H9 (cell line): ENCODE measurements around the gene ZCCHC7. TPM values are rescaled to one million over a fixed set of nuclear protein-coding genes. Genes with fewer than 3 reads are reported as not detected.

Experiments used
- DNase-seq: peaks from one replicate; pipeline ENCODE4 v3.0.0-alpha.2; 2017
- H2AFZ ChIP-seq: one replicate; pipeline ENCODE4 v1.6.1; 2013; ENCODE audit warnings: mild to moderate bottlenecking, low read length, control low read depth, moderate library complexity
- H2AK5ac ChIP-seq: 2 replicates; pipeline ENCODE4 v1.6.1; 2013; ENCODE audit warnings: low read length, control low read depth, mixed read lengths; ENCODE audit not compliant: insufficient read length
- H2BK120ac ChIP-seq: one replicate; pipeline ENCODE4 v1.6.1; 2013; ENCODE audit warnings: low read depth, mild to moderate bottlenecking, low read length, control low read depth, inconsistent platforms; ENCODE audit not compliant: poor library complexity, severe bottlenecking
- H2BK12ac ChIP-seq: 2 replicates; pipeline ENCODE4 v1.6.1; 2013; ENCODE audit warnings: low read length, control low read depth, mixed read lengths, low read depth; ENCODE audit not compliant: insufficient read length
- H2BK15ac ChIP-seq: 2 replicates; pipeline ENCODE4 v1.6.1; 2013; ENCODE audit warnings: low read depth, low read length, control low read depth
- H2BK20ac ChIP-seq: one replicate; pipeline ENCODE4 v1.6.1; 2013; ENCODE audit warnings: low read depth, mild to moderate bottlenecking, low read length, control low read depth, inconsistent platforms; ENCODE audit not compliant: poor library complexity, severe bottlenecking
- H2BK5ac ChIP-seq: 2 replicates; pipeline ENCODE4 v1.6.1; 2013; ENCODE audit warnings: low read length, control low read depth, mixed read lengths; ENCODE audit not compliant: insufficient read length
- H3K14ac ChIP-seq: 2 replicates; pipeline ENCODE4 v1.6.1; 2013; ENCODE audit warnings: low read length, control low read depth; ENCODE audit not compliant: insufficient read depth
- H3K18ac ChIP-seq: 2 replicates; pipeline ENCODE4 v1.6.1; 2013; ENCODE audit warnings: low read depth, mild to moderate bottlenecking, mixed read lengths, low read length, control low read depth; ENCODE audit not compliant: insufficient read length
- H3K23ac ChIP-seq: 2 replicates; pipeline ENCODE4 v1.6.1; 2013; ENCODE audit warnings: low read length, control low read depth, mixed read lengths, low read depth; ENCODE audit not compliant: insufficient read length
- H3K23me2 ChIP-seq: 2 replicates; pipeline ENCODE4 v1.6.1; 2013; ENCODE audit warnings: low read depth, mild to moderate bottlenecking, mixed read lengths, low read length, control low read depth; ENCODE audit not compliant: insufficient read length, poor library complexity, severe bottlenecking
- H3K27ac ChIP-seq: 2 replicates; pipeline ENCODE4 v1.5.1; 2013; ENCODE audit warnings: low read length, control low read depth, mixed read lengths, low read depth; ENCODE audit not compliant: insufficient read length
- H3K27me3 ChIP-seq: 2 replicates; pipeline ENCODE4 v1.6.1; 2013; ENCODE audit warnings: low read length, control low read depth, inconsistent platforms; ENCODE audit not compliant: insufficient read depth
- H3K4ac ChIP-seq: 2 replicates; pipeline ENCODE4 v1.6.1; 2013; ENCODE audit warnings: low read depth, mild to moderate bottlenecking, control low read depth, inconsistent platforms, low read length, moderate library complexity
- H3K4me1 ChIP-seq: 2 replicates; pipeline ENCODE4 v1.6.1; 2013; ENCODE audit warnings: low read length, control low read depth, inconsistent platforms; ENCODE audit not compliant: insufficient read depth
- H3K4me2 ChIP-seq: 2 replicates; pipeline ENCODE4 v1.6.1; 2013; ENCODE audit warnings: low read length, control low read depth, mixed read lengths; ENCODE audit not compliant: insufficient read length, insufficient read depth
- H3K56ac ChIP-seq: 2 replicates; pipeline ENCODE4 v1.6.1; 2013; ENCODE audit warnings: low read depth, mild to moderate bottlenecking, mixed read lengths, low read length, control low read depth; ENCODE audit not compliant: insufficient read length
- H3K79me1 ChIP-seq: 2 replicates; pipeline ENCODE4 v1.6.1; 2013; ENCODE audit warnings: low read depth, mild to moderate bottlenecking, moderate library complexity, low read length, control low read depth, inconsistent platforms; ENCODE audit not compliant: insufficient read depth, poor library complexity, severe bottlenecking
- H3K79me2 ChIP-seq: 2 replicates; pipeline ENCODE4 v1.6.1; 2013; ENCODE audit warnings: low read length, control low read depth, inconsistent platforms; ENCODE audit not compliant: insufficient read depth
- H3K9ac ChIP-seq: 2 replicates; pipeline ENCODE4 v1.6.1; 2013; ENCODE audit warnings: low read length, control low read depth, mixed read lengths; ENCODE audit not compliant: insufficient read length; ENCODE audit errors: extremely low read depth
- H3K9me3 ChIP-seq: one replicate; pipeline ENCODE4 v1.6.1; 2013; ENCODE audit warnings: low read depth, low read length, inconsistent platforms; ENCODE audit not compliant: control insufficient read depth
- H3T11ph ChIP-seq: one replicate; pipeline ENCODE4 v1.6.1; 2013; ENCODE audit warnings: mild to moderate bottlenecking, low read length, control low read depth, inconsistent platforms
- H4K20me1 ChIP-seq: one replicate; pipeline ENCODE4 v1.6.1; 2013; ENCODE audit not compliant: control insufficient read depth, insufficient read length, insufficient read depth
- H4K5ac ChIP-seq: 2 replicates; pipeline ENCODE4 v1.6.1; 2013; ENCODE audit warnings: low read depth, mild to moderate bottlenecking, mixed read lengths, low read length, control low read depth; ENCODE audit not compliant: insufficient read length
- H4K8ac ChIP-seq: replicated peaks from 2 replicates; pipeline ENCODE4 v1.6.1; 2013; ENCODE audit warnings: low read length, control low read depth, mixed read lengths, low read depth; ENCODE audit not compliant: insufficient read length
- H4K91ac ChIP-seq: 2 replicates; pipeline ENCODE4 v1.6.1; 2013; ENCODE audit warnings: low read depth, mild to moderate bottlenecking, moderate library complexity, mixed read lengths, low read length, control low read depth; ENCODE audit not compliant: insufficient read length
- H3K27ac Mint-ChIP-seq, 3 experiments: 2 replicates in 2 of 3; 3 replicates in 1 of 3; pipeline ENCODE4 v1.8.0; 2020 to 2021; ENCODE audit warnings: mixed read lengths in 3 of 3, mild to moderate bottlenecking in 1 of 3, moderate library complexity in 1 of 3
- H3K27me3 Mint-ChIP-seq: 2 replicates; pipeline ENCODE4 v1.8.0; 2021; ENCODE audit warnings: low read depth, mild to moderate bottlenecking, moderate library complexity, mixed read lengths
- H3K36me3 Mint-ChIP-seq, 3 experiments: 2 replicates in 2 of 3; 3 replicates in 1 of 3; pipeline ENCODE4 v1.8.0; 2020 to 2021; ENCODE audit warnings: low read depth in 3 of 3, mixed read lengths in 3 of 3; ENCODE audit not compliant: insufficient read depth in 1 of 3
- H3K4me1 Mint-ChIP-seq, 2 experiments: 2 replicates each; pipeline ENCODE4 v1.8.0; 2020; ENCODE audit warnings: mixed read lengths in 2 of 2
- H3K4me3 Mint-ChIP-seq, 2 experiments: 2 replicates in 1 of 2; 3 replicates in 1 of 2; pipeline ENCODE4 v1.8.0; 2020 to 2021; ENCODE audit warnings: mild to moderate bottlenecking in 2 of 2, mixed read lengths in 2 of 2, moderate library complexity in 1 of 2
- H3K9me3 Mint-ChIP-seq, 2 experiments: 2 replicates in 1 of 2; 3 replicates in 1 of 2; pipeline ENCODE4 v1.8.0; 2020; ENCODE audit warnings: mild to moderate bottlenecking in 2 of 2, mixed read lengths in 2 of 2, moderate library complexity in 1 of 2
- WGBS: extraction: QIAGEN DNeasy Blood & Tissue Kit; methylation state at CpG from one replicate; pipeline ENCODE4 v1.1.7; 2013; ENCODE audit warnings: missing lambda C conversion rate, low lambda C conversion rate, mixed read lengths; ENCODE audit not compliant: insufficient read length; ENCODE audit errors: extremely low coverage; 5-methylcytosine and 5-hydroxymethylcytosine counted together
- total RNA-seq: library from RNA; stranded (reverse); gene quantifications from 2 replicates; pipeline ENCODE4 v1.2.1, GENCODE V29; 2021
- TF ChIP-seq, protein P1 (sequence below): fragments of 200-600 bp; sonication (generic); conservative IDR thresholded peaks from 3 replicates; pipeline ENCODE4 v1.8.0; 2021; ENCODE audit warnings: antibody characterized with exemption, mild to moderate bottlenecking

Gene ZCCHC7
- total RNA-seq, 1 experiment from 2014 or later, result 20.3 TPM

DNA sequence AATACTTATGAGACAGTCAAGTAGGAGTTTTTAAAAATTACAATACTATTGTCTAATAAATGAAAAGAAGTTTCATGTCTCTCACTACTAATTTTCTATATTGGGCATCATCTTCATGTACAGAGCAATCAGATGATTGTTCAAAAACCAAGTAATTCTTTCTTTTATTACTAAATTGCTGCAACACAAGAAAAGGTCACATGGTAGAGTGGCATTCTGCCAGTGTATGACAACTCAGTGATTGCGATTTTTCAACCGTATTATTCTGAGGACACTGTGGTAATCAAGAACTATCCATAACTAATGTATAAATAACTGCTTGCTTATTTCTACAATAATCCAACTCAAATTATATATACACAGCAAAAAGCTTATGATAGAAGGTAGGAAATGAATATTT is 205.4 kb downstream of the ZCCHC7 start:
- Mint-ChIP-seq H3K4me1 (peaks cover 10 to 12% of the 10 kb centered on the region in 2 experiments), H3K9me3 (no peaks in the 10 kb centered on the region), H3K4me3 (no peak overlapping the region), H3K36me3 (no peaks in the 10 kb centered on the region), H3K27me3 (no peaks in the 10 kb centered on the region), H3K27ac (no peak overlapping the region)
- no peak overlapping the region for H3K4ac ChIP-seq
- H3K9ac ChIP-seq, result no peak overlapping the region
- H3K79me2 ChIP-seq, result no peaks in the 10 kb centered on the region
- H3K27me3 ChIP-seq, result no peaks in the 10 kb centered on the region
- H3K27ac ChIP-seq, result no peak overlapping the region
- no peak for DNase-seq
- H3K18ac ChIP-seq, result no peak overlapping the region
- no peak overlapping the region for H4K5ac ChIP-seq
- no peak overlapping the region for H2BK120ac ChIP-seq
- no peaks in the 10 kb centered on the region for H3K23me2 ChIP-seq
- no peak overlapping the region for H2BK20ac ChIP-seq
- TF ChIP-seq, protein P1, sequence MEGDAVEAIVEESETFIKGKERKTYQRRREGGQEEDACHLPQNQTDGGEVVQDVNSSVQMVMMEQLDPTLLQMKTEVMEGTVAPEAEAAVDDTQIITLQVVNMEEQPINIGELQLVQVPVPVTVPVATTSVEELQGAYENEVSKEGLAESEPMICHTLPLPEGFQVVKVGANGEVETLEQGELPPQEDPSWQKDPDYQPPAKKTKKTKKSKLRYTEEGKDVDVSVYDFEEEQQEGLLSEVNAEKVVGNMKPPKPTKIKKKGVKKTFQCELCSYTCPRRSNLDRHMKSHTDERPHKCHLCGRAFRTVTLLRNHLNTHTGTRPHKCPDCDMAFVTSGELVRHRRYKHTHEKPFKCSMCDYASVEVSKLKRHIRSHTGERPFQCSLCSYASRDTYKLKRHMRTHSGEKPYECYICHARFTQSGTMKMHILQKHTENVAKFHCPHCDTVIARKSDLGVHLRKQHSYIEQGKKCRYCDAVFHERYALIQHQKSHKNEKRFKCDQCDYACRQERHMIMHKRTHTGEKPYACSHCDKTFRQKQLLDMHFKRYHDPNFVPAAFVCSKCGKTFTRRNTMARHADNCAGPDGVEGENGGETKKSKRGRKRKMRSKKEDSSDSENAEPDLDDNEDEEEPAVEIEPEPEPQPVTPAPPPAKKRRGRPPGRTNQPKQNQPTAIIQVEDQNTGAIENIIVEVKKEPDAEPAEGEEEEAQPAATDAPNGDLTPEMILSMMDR, result no peak
- H3K23ac ChIP-seq, result no peak overlapping the region
- H2AFZ ChIP-seq, result no peak overlapping the region
- no peak overlapping the region for H2BK12ac ChIP-seq
- no peak overlapping the region for H3K56ac ChIP-seq
- no CpG with 5 or more reads among the region's 2 CpGs for WGBS
- H3K4me1 ChIP-seq, result no peaks in the 10 kb centered on the region
- H2AK5ac ChIP-seq, result no peak overlapping the region
- no peaks in the 10 kb centered on the region for H3K9me3 ChIP-seq
- H4K91ac ChIP-seq, result no peak overlapping the region
- H3K14ac ChIP-seq, result no peak overlapping the region
- H4K20me1 ChIP-seq, result no peaks in the 10 kb centered on the region
- H3T11ph ChIP-seq, result no peak overlapping the region
- H2BK5ac ChIP-seq, result no peak overlapping the region
- H4K8ac ChIP-seq, result no peak overlapping the region
- no peak overlapping the region for H3K4me2 ChIP-seq
- H3K79me1 ChIP-seq, result no peaks in the 10 kb centered on the region
- H2BK15ac ChIP-seq, result no peak overlapping the region
